DOHH2 (cell line): ENCODE data around the gene NDUFS4.

Experiments
- H3F3A ChIP-seq: fragments of 200-600 bp; sonication (generic), shearing (Covaris generic); 2 replicates; pipeline ENCODE4 v1.6.0; 2016; ENCODE audit warnings: antibody characterized with exemption, mild to moderate bottlenecking; ENCODE audit not compliant: control insufficient read depth, insufficient read depth
- H3K27ac ChIP-seq: fragments of 200-600 bp; sonication (generic); 2 replicates; pipeline ENCODE4 v1.5.1; 2014; ENCODE audit warnings: low read depth, mild to moderate bottlenecking, low read length, moderate library complexity
- H3K27me3 ChIP-seq: fragments of 200-600 bp; sonication (generic); 2 replicates; pipeline ENCODE4 v1.6.1; 2014; ENCODE audit warnings: mild to moderate bottlenecking, low read length, mixed read lengths; ENCODE audit not compliant: control insufficient read depth
- H3K36me3 ChIP-seq: fragments of 200-600 bp; sonication (generic); 2 replicates; pipeline ENCODE4 v1.6.1; 2014; ENCODE audit warnings: mild to moderate bottlenecking, low read length, moderate library complexity, mixed read lengths; ENCODE audit not compliant: control insufficient read depth
- H3K4me1 ChIP-seq: fragments of 200-600 bp; sonication (generic); 2 replicates; pipeline ENCODE4 v1.6.1; 2014; ENCODE audit warnings: mild to moderate bottlenecking, low read length, mixed read lengths; ENCODE audit not compliant: control insufficient read depth
- H3K4me2 ChIP-seq: fragments of 200-600 bp; sonication (generic); 2 replicates; pipeline ENCODE4 v1.6.0; 2014; ENCODE audit warnings: mild to moderate bottlenecking, low read length, moderate library complexity
- H3K4me3 ChIP-seq: fragments of 200-600 bp; sonication (generic); 2 replicates; pipeline ENCODE4 v1.5.1; 2014; ENCODE audit warnings: mild to moderate bottlenecking, low read length, mixed read lengths
- H3K79me2 ChIP-seq: fragments of 200-600 bp; sonication (generic); 2 replicates; pipeline ENCODE4 v1.6.1; 2014; ENCODE audit warnings: mild to moderate bottlenecking, low read length, mixed read lengths; ENCODE audit not compliant: control insufficient read depth
- H3K9me2 ChIP-seq: fragments of 200-600 bp; sonication (generic); replicated peaks from 2 replicates; pipeline ENCODE4 v1.6.1; 2014; ENCODE audit warnings: mild to moderate bottlenecking, low read length, mixed read lengths; ENCODE audit not compliant: control insufficient read depth
- H3K9me3 ChIP-seq: fragments of 200-600 bp; sonication (generic); 2 replicates; pipeline ENCODE4 v1.6.1; 2014; ENCODE audit warnings: antibody characterized with exemption, low read length, mixed read lengths; ENCODE audit not compliant: control insufficient read depth, insufficient read depth
- H4K20me1 ChIP-seq: fragments of 200-600 bp; sonication (generic); 2 replicates; pipeline ENCODE4 v1.6.0; 2014; ENCODE audit warnings: low read depth, mild to moderate bottlenecking, antibody characterized with exemption, low read length, moderate library complexity; ENCODE audit not compliant: control insufficient read depth, insufficient read depth
- EZH2phosphoT487 ChIP-seq: fragments of 200-600 bp; sonication (generic); IDR thresholded peaks from 2 replicates; pipeline ENCODE4 v1.6.1; 2017; ENCODE audit warnings: borderline replicate concordance, mild to moderate bottlenecking, antibody characterized with exemption, low read length, moderate library complexity, mixed read lengths
- TF ChIP-seq, protein P1 (sequence below): fragments of 200-600 bp; sonication (generic); IDR thresholded peaks from one replicate; pipeline ENCODE4 v1.5.1; 2014; ENCODE audit warnings: antibody characterized with exemption, mild to moderate bottlenecking, low read depth, low read length; ENCODE audit not compliant: poor library complexity, severe bottlenecking

NDUFS4 gene

DNA sequence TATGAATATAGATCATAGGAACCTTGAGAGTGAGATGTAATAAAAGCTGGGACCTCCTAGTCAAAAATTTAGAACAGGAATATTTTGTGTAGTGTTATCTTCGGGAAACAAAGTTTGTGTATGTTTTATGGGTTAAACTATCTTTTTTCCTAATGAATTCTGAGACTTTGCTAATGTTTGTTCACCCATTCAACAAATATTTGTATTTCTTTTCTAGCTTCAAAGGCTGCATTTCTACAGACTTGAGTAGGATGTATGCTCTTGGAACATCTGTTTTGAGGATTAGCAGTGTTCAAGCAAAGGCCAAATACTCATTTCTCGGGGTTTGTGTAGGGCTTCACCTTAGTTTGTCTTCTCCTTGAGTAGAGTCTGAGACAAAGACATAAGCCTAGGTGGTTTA lies 16.2 kb downstream of the NDUFS4 start:
- TF ChIP-seq EZH2phosphoT487: no peak
- TF ChIP-seq, protein P1, sequence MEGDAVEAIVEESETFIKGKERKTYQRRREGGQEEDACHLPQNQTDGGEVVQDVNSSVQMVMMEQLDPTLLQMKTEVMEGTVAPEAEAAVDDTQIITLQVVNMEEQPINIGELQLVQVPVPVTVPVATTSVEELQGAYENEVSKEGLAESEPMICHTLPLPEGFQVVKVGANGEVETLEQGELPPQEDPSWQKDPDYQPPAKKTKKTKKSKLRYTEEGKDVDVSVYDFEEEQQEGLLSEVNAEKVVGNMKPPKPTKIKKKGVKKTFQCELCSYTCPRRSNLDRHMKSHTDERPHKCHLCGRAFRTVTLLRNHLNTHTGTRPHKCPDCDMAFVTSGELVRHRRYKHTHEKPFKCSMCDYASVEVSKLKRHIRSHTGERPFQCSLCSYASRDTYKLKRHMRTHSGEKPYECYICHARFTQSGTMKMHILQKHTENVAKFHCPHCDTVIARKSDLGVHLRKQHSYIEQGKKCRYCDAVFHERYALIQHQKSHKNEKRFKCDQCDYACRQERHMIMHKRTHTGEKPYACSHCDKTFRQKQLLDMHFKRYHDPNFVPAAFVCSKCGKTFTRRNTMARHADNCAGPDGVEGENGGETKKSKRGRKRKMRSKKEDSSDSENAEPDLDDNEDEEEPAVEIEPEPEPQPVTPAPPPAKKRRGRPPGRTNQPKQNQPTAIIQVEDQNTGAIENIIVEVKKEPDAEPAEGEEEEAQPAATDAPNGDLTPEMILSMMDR: no peak
- H3K27me3 ChIP-seq: no peaks in the 10 kb centered on the region
- no peaks in the 10 kb centered on the region for H3K4me1 ChIP-seq
- no peaks in the 10 kb centered on the region for H3K36me3 ChIP-seq
- no peaks in the 10 kb centered on the region for H3K9me3 ChIP-seq
- H3K4me3 ChIP-seq: no peak overlapping the region
- no peaks in the 10 kb centered on the region for H4K20me1 ChIP-seq
- H3F3A ChIP-seq: no peaks in the 10 kb centered on the region
- peaks cover 89% of the 10 kb centered on the region for H3K79me2 ChIP-seq
- no peak overlapping the region for H3K4me2 ChIP-seq
- no peaks in the 10 kb centered on the region for H3K9me2 ChIP-seq
- H3K27ac ChIP-seq: no peak overlapping the region

GRCh38 chr5:53578854-53579253 lies 18.4 kb downstream of the NDUFS4 start:
- Histone ChIP-seq H3K79me2 (peaks cover 86% of the 10 kb centered on the region), H4K20me1 (no peaks in the 10 kb centered on the region), H3K4me1 (no peaks in the 10 kb centered on the region)

DNA sequence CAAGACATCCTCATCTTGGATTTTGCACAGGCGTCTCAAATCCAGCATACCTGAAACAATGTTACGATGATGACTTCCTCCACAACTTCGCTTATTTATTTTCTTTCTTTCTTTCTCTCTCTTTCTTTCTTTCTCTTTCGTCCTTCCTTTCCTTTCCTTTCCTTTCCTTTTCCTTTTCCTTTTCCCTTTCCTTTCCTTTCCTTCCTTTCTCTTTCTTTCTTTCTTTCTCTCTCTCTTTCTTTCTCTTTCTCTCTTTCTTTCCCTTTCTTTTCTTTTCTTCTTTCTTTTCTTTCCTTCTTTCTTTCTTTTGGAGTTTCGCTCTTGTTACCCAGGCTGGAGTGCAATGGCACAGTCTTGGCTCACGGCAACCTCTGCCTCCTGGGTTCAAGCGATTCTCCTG lies 20.1 kb downstream of the NDUFS4 start:
- H3K27ac ChIP-seq: no peak overlapping the region
- H3K9me3 ChIP-seq: no peaks in the 10 kb centered on the region
- no peaks in the 10 kb centered on the region for H4K20me1 ChIP-seq
- H3K9me2 ChIP-seq: no peaks in the 10 kb centered on the region
- H3K4me1 ChIP-seq: no peaks in the 10 kb centered on the region
- no peaks in the 10 kb centered on the region for H3K27me3 ChIP-seq
- TF ChIP-seq, protein P1: no peak
- peaks cover 85% of the 10 kb centered on the region for H3K79me2 ChIP-seq
- no peaks in the 10 kb centered on the region for H3K36me3 ChIP-seq
- no peak overlapping the region for H3K4me2 ChIP-seq
- no peak overlapping the region for H3K4me3 ChIP-seq
- no peaks in the 10 kb centered on the region for H3F3A ChIP-seq

More at GRCh38 chr5:53578854-53579253, 18.4 kb downstream of the NDUFS4 start:
- H3K4me2 ChIP-seq: no peak overlapping the region
- H3K27ac ChIP-seq: no peak overlapping the region
- H3K9me3 ChIP-seq: no peaks in the 10 kb centered on the region
- no peak for TF ChIP-seq EZH2phosphoT487
- TF ChIP-seq, protein P1: no peak
- H3F3A ChIP-seq: no peaks in the 10 kb centered on the region
- no peaks in the 10 kb centered on the region for H3K36me3 ChIP-seq
- H3K9me2 ChIP-seq: no peaks in the 10 kb centered on the region
- no peak overlapping the region for H3K4me3 ChIP-seq
- H3K27me3 ChIP-seq: no peaks in the 10 kb centered on the region

- Histone ChIP-seq H3K27ac (no peak overlapping the region), H3K36me3 (no peaks in the 10 kb centered on the region), H3K9me2 (no peaks in the 10 kb centered on the region), H3K79me2 (peaks cover 76% of the 10 kb centered on the region), H4K20me1 (no peaks in the 10 kb centered on the region), H3K4me3 (no peak overlapping the region), H3K27me3 (no peaks in the 10 kb centered on the region), H3F3A (no peaks in the 10 kb centered on the region), H3K4me2 (no peak overlapping the region), H3K4me1 (no peaks in the 10 kb centered on the region), H3K9me3 (no peaks in the 10 kb centered on the region)
- TF ChIP-seq EZH2phosphoT487: no peak
- TF ChIP-seq, protein P1: no peak
Observed at GRCh38 chr5:53582225-53582624, 21.8 kb downstream of the NDUFS4 start.
